Stimulated activated naive CD8-positive, alpha-beta T cell treated with anti-CD3 and anti-CD28 coated beads, Interleukin-15, Interleukin-2, amounts not matched to agents 100 U/mL and 50 U/mL, for 24 hours (primary cell): ENCODE measurements around the gene INO80.
"Not testable (repeated sequence)": the region's sequence is repeated elsewhere in the genome, so short reads cannot be mapped to it uniquely, and the experiment has no call there.

Source experiments
- ATAC-seq: fragments of 150-1000 bp; cut with Tn5 transposase; one replicate; pipeline ENCODE4 v1.10.0; 2021
- DNase-seq: peaks from one replicate; pipeline ENCODE4 v3.0.0; 2021

Gene INO80

DNA sequence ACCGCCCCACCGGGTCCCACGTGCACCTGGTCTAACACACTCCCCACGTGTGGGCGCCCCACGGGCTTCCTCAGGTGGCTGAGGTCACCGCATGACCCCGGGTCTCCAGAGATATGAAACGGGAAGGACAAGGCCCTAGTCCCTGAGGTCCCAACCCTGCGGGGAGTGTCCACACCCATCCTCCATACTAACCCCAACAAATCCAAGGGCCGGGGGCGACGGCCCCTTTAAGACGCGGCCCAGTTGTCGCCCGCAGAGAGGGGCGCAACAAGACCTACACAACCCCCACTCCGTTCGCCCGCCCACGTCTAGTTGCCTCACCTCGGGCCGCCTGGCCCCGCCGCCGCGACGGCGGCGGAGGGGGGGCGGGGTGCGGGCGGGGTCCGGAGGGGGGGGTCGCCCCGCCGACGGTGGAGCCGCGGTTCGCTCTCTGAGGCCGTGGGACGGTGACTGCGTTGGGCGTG lies 396 bp downstream of the INO80 start:
- no peak for ATAC-seq
- peak; percentile 79 for DNase-seq

DNA sequence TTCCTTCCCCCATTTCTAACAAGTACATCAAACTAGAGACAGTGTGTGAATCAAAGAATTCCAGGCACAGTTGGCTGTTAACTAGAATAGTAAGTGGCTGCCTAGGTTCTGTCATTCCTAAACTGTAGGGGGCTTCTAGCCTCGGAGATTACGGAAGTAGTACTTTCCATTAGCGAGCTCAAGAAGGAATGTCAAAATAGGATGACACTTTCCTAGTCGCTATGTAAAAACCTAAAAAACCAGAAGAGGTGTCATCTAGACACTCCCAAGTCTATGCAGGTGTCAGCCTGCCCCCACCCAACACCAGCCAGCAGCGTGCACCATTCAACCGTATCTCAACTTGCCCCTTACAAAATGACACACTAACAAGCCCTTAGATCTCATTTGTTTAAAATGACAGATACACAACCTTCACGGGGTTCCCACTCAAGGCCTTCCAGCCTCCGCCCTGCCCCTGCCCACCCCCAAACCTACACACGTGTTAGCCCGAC lies 874 bp downstream of the INO80 start:
- DNase-seq (no peak), ATAC-seq (peak; percentile 65)

DNA sequence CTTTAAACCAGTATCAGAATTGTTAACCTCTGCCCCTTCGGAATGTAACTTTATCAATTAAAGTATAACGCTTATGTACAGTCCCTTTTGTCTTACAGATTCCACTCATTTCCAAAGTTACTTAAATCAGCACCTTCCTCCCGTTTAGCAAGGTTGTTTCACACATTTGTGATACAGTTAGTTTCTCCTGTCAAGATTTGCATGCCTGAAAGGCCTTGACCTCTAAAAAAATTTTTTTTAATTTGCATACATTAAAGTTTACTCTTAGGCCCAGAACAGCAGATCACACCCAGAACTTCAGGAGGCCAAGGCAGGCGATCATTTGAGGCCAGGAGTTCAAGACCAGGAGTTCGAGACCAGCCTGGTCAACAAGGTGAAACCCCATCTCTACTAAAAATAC lies 9.1 kb downstream of the INO80 start:
- ATAC-seq: no peak
- no peak for DNase-seq

DNA sequence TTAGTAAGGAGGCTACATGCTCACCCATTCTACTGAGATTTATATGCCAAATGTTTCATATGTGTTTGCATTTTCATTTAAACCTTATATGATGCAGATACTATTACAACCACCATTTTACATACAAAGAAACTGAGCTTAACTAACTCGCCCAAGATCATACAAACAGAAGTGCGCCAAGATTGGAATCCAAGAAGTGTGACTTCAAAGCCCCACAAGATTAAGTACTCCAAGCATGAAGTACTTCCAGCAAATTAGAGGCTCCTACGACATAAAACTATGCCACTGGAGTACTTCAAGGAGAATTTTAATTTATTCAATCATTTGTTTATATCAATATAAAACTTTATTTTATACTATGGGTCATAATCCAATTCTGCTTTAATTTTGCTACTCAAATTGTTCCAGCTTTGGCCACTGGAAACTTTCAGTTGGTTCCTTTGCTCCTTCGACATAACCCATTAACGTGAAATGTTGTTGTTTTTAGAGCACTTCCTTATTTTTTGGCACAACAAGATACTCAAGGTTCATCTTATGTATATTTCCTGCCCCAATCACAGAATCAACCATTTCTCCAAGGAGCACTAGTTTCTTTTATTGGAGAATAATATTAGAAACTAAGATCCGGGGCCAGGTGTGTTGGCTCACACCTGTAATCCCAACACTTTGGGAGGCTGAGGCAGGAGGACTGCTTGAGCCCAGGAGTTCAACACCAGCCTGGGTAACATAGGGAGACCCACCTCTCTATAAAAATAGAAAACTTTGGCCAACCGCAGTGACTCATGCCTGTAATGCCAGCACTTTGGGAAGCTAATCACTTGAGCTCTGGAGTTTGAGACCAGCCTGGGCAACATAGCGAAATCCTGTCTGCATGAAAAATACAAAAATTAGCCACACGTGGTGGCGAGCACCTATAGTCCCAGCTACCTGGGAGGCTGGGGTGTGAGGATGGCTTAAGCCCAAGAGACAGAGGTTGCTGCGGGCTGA lies 10.4 kb downstream of the INO80 start:
- ATAC-seq: no peak

DNA sequence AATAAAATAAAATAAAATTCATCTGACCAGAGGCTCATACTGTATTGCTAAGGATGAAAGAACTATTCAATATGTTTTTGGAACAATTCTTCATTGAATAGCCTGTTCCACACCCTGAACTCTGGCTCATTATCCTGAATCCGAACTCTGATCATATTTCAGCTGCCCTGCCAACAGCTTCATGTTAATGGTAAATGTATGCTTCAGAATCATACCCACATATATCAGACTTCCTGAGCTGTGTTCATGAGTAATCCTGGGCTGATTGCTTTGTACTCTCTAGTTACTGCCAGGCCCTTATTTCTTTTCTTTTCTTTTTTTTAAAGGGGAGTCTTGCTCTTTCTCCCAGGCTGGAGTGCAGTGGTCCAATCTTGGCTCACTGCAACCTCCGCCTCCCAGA lies 11.8 kb downstream of the INO80 start:
- ATAC-seq (no peak), DNase-seq (no peak)

More for the DNA sequence above, 10.4 kb downstream of the INO80 start:
- no peak for DNase-seq

DNA sequence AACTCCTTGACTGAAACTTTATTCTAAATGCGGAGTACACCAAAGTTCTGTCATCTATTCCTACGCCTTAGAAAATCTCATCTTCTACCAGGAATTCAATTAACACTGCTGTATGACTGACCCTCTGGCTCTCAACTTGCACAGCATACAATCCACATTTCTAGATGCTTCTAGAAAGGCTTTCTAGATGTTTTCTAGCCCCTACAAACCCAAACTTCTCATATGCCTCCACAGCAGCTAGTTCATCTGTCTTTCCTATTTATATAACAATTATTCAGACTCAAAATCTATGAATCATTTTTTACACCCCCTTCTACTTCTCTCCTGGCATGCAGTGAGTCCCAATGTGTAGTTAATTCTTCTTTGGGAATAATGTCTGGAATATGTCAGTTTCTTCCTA lies 13.2 kb downstream of the INO80 start:
- DNase-seq: no peak
- ATAC-seq: no peak

DNA sequence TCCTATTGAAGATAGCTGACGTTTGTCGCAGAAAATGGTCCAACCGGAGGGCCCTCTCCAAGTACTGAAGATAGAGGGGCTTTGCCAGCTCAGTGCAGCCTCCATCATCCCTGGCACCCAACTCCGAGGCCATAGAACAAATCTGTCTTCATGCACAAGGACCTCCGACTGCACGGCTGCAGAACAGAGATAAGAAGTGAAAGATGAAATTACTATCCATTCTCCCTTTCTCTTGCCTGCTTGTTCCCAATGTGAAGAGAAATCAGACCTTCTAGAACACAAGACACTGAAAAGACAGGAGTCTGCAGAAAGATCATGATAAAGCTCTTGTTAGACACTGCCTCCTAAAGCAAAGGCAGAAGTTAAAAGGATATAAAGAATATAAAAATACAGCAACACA lies 19.9 kb downstream of the INO80 start:
- ATAC-seq (no peak), DNase-seq (no peak)

DNA sequence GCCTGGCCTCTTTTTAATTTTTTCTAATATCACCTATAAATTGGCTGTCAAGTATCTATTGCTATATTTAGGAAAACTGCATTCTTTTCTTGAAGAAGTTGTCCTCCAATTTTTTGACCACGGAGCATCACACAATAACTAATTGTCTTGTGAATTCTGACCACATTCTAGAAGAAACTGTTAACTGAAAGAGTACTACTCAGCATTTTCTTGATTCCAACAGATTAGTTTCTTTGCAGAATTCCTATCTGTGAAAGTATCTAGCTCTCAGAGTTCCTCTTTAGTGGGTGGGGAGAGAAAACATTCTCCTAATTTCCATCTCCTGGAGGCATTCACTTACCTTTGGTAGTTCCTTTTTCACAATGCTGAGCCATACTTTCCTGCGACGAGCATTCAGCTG lies 31.1 kb downstream of the INO80 start:
- DNase-seq (no peak), ATAC-seq (no peak)

DNA sequence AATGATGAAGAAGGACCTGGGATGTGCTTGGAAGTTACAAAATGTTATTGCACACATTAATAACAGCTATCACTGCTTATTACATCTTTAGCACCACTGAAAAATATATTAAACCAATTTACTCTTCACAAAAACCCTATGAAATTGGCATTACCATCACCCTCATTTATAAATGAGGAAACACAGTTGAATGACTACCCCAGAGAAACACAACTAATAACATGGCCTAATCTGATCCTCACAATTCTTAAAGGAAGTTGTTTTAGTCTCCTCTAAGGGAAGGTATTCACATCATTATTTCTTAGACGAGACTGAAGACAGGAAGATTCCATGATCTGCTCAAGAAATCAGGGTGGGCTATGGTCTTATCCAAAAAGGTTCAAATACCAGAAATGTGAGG lies 35.9 kb downstream of the INO80 start:
- ATAC-seq (no peak), DNase-seq (no peak)

DNA sequence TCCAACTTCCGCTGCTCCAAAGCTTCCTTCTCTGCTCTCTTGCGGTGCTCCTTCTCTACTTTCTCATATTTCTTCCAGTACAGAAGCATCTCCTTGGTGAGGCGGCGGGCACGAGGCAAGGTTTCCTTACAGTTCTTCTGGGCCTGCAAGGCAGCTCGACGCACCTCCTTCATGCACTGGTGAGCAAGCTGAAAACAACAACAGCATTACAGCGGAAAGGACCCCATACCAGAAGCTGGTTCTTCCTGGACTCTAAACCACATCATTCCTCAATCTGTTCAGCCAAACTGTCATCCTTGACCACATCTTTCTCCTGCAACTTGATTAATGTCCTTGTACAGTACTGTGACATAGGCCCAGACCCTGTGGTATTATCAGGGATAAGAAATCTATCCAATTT lies 36.4 kb downstream of the INO80 start:
- ATAC-seq (no peak), DNase-seq (no peak)

DNA sequence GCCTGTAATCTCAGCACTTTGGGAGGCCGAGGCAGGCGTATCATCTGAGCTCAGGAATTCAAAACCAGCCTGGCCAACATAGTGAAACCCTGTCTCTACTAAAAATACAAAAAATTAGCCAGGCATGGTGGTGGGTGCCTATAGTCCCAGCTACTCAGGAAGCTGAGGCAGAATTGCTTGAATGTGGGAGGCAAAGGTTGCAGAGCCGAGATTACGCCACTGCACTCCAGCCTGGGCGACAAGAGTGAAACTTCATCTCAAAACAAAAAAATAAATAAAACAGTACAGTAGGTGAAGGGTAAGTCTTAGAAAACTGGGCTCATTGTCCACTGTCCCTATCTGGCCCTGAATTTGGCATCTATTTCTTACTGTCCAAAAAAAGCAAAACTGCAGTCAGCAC lies 37.2 kb downstream of the INO80 start:
- not testable (repeated sequence) for ATAC-seq, DNase-seq

DNA sequence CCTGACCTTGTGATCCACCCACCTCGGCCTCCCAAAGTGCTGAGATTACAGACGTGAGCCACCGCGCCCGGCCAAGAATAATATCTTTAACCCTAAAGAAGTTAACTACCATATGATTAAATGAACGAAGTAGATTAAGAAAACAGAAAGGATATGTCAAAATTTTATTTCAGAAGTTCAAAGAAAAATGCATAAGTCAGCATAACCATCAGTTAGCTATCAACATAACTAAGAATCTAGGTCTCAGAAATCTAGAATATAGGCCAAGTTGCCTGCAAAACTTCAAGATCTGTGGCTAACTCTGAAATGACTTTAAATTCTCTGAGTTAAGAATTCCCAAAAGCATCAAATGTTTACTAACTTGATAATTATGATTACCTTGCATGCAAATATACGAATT lies 38.0 kb downstream of the INO80 start:
- DNase-seq: no peak
- no peak for ATAC-seq

DNA sequence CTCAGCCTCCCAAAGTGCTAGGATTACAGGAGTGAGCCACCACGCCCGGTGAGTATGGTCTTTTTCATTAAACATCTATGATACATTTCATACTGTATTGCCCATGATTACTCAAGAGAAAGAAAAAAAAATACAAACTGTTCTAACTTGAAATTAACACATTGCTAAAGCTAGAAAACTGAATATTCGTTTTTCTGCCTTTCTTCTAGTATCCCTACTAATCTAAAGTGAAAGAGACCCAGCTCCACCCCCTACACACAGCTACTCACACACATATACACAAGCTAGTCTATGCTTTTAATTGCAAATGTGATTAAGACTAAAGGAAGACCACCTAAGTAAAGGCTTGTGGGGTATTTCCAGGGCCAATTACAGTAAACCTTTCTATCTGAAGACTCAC lies 43.1 kb downstream of the INO80 start:
- no peak for ATAC-seq

DNA sequence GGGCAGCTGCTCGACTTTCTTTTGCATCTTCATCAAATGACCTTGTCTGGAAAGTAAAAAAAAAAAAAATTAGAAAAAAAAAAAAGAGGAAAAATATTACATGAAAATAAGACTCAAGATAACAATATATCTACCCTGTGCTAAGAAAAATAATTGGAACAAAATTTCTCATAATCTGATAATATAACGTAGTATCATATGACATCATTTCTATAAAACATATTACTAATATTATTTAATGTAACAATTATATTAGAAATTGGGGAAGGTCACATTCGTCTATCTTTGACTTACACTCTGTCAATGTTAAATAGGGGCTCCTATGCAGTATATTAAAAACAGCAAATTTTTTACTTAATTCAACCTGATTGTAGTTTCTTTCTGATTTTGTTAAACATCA lies 44.1 kb downstream of the INO80 start:
- DNase-seq: no peak
- no peak for ATAC-seq

More for the DNA sequence above, 43.1 kb downstream of the INO80 start:
- no peak for DNase-seq

DNA sequence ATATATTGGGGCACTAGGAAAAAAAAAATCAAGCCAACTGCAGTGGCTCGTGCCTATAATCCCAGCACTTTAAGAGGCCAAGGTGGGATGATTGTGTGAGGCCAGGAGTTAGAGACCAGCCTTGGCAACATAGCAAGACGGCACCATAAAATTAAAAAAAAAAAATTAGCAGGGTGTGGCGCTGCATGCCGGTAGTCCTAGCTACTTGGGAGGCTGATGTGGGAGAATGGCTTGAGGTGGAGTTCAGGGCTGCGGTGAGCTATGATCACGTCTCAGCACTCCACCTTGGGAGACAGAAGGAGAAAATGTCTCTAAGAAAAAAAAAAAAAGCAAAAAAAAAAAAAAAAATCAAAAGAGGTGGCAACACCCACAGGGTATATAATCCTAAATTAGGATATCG lies 49.6 kb downstream of the INO80 start:
- ATAC-seq (no peak), DNase-seq (no peak)

DNA sequence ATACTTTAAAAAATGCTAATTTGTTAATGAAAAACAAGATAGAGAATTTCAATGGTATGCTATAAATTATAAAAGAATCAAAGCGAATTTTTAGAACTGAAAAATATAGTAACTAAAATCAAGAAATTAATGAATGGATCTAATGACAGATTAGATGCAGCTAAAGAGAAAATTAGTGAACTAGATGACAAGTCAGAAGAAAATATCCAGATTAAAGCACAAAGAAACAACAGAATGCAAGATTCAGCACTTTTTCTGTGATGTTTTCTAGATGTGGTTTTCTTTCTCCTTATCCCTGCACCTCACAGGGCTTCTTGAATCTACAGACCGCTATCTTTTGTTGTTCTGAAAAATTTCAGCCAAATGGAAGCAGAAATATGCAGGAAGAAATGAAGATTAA lies 54.4 kb downstream of the INO80 start:
- ATAC-seq (no peak), DNase-seq (no peak)

DNA sequence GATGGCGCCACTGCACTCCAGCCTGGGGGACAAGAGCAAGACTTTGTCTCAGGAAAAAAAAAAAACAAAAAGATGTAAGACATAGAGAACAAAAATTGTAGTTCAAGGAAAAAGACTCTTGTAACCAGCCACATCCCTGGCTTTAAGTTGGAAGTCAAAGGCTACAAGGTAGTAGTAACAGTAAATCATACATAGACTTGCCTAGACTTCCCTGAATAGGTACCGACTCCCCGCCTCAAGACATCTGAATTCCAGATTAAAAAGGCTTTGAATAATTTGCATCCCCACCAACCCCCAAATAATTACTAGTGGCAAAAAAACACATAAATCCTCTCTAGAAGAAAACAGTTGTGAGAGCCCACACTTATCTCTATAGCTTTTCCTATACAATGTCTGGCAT lies 55.6 kb downstream of the INO80 start:
- no peak for DNase-seq
- no peak for ATAC-seq

DNA sequence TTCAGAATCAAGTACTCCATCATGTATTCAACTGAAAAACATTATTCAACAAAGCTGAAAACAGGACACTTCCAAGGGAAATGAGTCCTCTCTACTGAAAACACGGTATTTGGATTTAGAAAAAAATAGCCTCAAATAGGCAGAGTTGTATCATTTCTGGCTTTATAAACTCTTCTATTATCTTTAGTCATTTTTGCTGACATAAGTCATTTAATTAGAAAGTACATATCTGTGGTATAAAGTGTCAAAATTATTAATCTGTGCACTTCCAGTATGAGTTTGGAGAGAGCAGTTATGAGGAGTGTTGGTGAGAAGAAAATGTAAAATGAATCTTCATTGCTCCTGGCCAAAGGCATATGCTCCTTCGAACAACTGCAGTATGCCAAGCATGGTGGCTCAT lies 59.3 kb downstream of the INO80 start:
- DNase-seq (no peak), ATAC-seq (no peak)

DNA sequence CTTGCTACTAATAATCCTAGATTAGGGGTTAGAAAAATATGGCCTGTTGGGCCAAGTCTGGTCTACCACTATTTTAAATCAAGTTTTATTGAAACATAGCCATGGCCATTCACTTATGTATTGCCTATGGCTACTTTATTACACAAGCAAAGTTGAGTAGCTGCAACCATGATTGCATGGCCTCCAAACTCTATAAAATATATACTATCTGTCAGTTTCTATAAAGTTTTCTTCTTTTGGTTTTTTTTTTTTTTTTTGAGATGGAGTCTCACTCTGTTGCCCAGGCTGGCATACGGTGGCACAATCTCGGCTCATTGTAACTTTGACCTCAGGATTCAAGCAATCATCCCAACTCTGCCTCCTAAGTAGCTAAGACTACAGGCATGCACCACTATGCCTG lies 60.4 kb downstream of the INO80 start:
- DNase-seq (no peak), ATAC-seq (no peak)

DNA sequence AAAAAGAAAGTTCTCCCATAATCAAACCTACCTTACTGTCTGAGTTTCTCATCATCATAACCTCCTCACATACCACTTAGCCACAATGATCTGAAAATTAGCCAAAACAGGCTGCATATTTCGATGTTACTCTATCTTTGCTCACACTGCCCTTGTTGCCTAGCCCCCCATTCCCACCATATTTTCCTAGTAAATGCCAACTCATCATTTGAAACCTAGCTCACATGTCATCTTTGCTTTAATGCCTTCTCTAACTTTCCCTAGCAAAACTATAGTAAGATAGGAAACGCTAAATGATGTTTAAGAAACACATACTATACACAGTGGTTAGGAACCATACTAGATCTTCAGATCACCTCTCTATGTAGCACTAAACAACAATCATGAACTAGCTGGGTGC lies 64.9 kb downstream of the INO80 start:
- ATAC-seq (no peak), DNase-seq (no peak)

DNA sequence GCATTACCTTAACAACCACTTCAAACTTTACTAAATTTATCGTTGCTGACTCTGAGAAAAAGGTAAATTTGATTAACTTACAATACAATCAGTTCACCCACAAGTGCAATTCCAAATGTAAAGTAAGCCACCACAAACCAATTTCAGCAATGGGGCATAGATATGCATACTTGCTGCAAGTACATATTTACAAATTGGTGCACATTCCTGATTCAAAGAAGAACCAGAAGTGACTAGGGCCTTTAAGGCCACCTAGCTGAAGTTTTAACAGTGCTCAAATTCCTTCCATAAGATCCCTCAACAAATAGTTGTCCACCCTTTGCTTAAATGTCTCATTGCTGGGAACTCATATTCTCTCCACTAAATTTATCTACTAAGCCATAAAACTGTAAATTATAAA lies 67.2 kb downstream of the INO80 start:
- DNase-seq (no peak), ATAC-seq (no peak)

DNA sequence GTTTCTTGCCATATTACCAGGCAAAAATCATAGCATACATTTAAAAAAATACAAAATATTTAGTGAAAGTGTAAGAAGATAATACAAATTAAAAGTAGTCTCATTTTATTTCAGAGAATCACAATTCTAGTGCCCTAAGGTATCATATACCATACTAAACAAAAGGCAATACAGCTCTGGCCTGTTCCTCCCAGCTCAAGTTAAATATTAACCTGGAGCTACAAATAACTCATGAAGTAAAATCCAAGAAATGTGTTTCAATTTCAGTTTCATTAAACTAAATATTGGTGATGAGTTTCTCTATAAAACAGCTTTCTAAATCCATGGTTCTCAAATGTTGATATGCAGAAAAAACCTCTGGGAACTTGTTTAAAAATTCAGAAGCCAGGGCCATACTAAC lies 67.7 kb downstream of the INO80 start:
- ATAC-seq: no peak
- DNase-seq: no peak

DNA sequence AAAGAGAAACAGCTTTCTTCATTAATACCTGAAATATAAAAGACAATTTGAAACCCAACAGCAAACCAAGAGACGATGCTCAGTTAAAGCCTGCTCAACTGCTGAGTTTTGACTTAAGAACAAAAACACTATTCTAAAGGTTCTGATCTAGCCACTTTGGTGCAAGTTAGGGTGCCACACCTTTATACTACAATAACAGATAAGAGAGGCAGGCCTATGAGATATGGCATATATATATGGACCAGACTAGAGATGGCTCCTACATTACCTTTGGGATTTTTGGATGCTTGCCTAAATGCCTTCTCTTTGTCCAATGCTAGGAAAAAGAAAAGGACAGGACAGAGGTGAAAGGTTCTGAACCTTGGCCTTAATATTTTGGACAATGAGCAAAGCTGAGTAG lies 68.6 kb downstream of the INO80 start:
- ATAC-seq (no peak), DNase-seq (no peak)
